ENCODE data around the gene DRC7.
"Not testable (repeated sequence)": the region's sequence is repeated elsewhere in the genome, so short reads cannot be mapped to it uniquely, and the experiment has no call there.

Gene DRC7

DNA sequence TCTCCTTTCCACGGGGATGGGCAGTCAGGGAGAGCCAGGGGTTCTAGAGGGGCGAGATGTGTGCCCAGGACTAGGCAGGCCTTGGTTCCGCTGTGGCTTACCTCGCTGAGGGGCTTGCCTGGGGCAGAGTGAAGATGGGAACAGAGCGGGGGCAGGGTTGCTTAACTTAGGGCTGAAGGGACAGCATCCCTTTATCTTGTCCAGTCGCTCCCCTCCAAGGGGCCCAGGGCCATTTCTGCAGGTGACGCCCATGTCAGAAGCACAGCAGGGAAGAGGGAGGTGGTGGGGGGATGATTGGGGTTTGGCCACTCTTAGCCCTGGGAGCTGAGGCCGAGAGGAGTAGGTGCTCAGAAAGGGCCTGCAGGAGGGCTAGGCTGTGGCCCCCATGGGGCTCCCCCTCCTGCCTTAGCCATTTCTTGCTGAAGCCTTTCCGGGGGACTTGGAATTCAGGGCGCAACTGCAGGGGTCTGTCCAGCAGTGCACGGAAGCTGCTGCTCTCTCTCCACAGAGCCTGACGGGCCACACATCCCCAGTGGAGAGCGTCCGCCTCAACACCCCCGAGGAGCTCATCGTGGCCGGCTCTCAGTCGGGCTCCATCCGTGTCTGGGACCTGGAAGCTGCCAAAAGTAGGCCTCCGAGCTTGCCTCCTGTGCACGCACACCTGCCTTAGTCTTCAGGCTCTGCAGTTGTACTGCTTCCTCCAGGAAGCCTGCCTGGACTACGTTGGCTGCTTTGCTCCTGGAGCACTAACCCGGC, 49.5 kb downstream of the DRC7 start:
- no peak overlapping the region for H3K27ac ChIP-seq
- TF ChIP-seq, protein P1, sequence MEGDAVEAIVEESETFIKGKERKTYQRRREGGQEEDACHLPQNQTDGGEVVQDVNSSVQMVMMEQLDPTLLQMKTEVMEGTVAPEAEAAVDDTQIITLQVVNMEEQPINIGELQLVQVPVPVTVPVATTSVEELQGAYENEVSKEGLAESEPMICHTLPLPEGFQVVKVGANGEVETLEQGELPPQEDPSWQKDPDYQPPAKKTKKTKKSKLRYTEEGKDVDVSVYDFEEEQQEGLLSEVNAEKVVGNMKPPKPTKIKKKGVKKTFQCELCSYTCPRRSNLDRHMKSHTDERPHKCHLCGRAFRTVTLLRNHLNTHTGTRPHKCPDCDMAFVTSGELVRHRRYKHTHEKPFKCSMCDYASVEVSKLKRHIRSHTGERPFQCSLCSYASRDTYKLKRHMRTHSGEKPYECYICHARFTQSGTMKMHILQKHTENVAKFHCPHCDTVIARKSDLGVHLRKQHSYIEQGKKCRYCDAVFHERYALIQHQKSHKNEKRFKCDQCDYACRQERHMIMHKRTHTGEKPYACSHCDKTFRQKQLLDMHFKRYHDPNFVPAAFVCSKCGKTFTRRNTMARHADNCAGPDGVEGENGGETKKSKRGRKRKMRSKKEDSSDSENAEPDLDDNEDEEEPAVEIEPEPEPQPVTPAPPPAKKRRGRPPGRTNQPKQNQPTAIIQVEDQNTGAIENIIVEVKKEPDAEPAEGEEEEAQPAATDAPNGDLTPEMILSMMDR (conservative IDR thresholded peaks at IDR 0.05), result no peak

DNA sequence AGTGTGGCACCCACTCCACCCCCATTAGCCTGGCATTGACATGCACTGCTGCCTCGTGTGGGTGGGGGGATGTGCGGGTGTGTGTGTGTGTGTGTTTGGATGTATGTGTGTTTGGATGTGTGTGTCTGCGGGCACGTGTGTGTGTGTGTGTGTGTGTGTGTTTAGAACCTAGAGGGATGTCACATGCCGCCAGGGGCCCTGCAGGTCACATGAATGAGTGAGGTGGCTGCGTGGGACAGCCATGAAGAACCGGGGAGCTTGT, 50.0 kb downstream of the DRC7 start:
- TF ChIP-seq, protein P1 (conservative IDR thresholded peaks at IDR 0.05), result no peak
- no peak overlapping the region for H3K27ac ChIP-seq

DNA sequence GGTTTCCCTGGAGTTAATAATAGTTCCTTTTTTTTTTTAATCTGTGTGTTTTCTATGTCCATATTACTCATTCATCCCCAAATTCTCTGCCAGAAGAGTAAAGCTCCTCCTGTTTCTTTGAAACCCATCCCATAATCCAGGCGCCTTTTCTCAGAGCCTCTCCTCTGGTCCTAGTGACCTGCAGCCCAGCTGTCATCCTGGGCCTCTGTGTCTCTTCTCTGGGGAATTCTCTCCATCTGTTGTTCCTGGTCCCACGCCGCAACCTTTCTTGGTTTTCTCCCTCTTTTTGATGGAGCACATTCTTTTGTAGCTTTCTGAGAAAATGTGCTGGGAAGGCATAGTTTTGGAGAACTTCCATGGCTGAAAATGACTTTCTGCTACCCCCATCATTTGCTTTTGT, 51.2 kb downstream of the DRC7 start:
- TF ChIP-seq, protein P1 (conservative IDR thresholded peaks at IDR 0.05), result no peak
- no peak overlapping the region for H3K27ac ChIP-seq

DNA sequence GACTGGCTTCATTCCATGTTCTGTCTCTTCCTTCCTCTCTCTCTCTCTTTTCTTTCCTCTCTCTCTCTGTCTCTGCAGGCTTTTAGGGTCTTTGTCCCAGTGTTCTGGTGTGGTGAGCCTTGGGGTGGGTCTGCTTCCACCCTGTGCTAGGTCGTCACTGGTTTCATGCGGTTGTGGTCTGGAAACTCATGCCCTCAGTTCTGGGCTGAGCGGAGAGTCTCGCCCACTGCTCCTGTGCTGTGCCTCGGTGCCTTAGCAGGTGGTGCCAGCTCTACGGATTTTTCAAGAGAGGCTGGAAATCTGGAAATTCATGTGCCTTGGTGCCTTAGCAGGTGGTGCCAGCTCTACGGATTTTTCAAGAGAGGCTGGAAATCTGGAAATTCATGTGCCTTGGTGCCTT, 51.7 kb downstream of the DRC7 start:
- H3K27ac ChIP-seq, result not testable (repeated sequence)

DNA sequence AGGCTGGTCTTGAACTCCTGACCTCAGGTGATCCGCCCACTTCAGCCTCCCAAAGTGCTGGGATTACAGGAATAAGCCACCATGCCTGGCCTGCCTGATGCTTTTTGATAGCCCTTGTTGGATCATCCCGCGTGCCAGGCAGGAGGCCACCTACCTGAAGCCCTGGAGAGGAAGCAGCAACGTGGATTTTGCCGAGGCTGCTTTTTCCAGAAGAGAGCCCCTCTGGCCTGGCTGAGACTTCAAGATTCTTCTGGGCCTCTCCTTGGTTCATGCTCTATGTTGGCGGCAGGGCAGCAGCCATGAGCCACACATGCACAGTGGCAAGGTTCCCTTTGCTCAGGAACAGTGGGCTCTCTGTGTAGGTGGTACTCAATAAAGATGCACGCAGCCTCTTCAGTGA, 52.5 kb downstream of the DRC7 start:
- TF ChIP-seq, protein P1 (conservative IDR thresholded peaks at IDR 0.05), result no peak

DNA sequence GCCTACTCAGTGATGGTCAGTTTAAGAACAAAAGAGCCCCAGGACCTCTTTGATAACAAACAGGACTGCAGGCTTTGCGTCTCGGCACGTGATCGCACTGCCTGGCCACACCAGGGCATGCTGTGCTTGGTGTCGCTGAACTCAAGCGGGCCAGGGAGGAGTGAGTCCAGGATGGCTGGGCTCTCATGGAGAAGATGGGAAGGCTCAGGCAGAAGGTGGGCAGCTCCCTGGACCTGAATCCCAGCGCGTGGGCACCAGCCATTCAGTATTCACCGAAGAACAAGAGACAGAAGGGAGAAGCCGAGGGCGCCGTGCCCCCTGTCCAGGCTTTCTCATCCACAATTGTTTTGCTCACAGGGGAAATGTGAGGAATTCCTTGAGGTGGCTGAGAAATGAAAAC, 52.9 kb downstream of the DRC7 start:
- H3K27ac ChIP-seq, result no peak overlapping the region
- TF ChIP-seq, protein P1 (conservative IDR thresholded peaks at IDR 0.05), result no peak

More for the DNA sequence above, 52.5 kb downstream of the DRC7 start:
- no peak overlapping the region for H3K27ac ChIP-seq

DNA sequence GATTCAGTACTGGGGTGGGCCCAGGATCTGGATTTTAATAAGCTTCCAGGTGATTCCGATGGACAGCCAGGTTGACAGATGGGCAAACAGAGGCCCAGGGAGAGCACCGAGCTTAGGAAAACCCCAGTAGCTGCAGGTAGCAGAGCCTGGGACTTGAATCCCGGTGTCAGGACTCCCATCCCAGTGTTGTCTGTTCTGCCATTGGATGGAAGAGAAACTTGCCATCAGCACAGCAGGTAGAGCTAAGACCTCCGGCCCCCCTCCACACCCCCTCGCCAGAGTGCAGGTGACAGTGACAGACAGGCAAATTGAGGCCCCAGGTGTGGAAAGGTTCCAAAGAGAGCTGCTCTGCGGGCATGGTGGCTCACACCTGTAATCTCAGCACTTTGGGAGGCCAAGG, 53.4 kb downstream of the DRC7 start:
- no peak overlapping the region for H3K27ac ChIP-seq
- TF ChIP-seq, protein P1 (conservative IDR thresholded peaks at IDR 0.05), result no peak

DNA sequence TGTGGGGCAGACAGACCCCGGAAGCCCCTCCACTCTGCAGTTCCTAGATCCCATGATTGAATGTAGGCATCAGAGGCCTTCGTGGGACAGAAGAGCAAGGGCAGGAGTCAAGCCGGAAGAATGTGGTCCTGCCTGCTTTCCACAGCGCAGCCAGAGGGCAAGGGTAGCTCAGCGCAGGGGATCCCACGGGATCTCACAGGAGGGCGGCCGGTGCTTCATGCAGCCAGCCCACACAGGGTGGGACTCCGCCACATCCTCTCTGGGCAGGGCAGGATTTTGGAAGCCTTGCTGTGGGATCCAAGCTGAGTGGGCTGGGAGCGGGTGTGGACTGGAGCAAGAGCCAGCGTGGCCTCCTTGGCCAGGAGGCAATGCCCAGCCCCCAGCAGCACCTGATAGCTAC, 54.0 kb downstream of the DRC7 start:
- no peak overlapping the region for H3K27ac ChIP-seq
- TF ChIP-seq, protein P1 (conservative IDR thresholded peaks at IDR 0.05), result no peak

Measured in VCaP (cell line).